Psoas muscle (tissue), 8 donors: ENCODE results near the gene ROBO2. TPM values are rescaled to one million over a fixed set of nuclear protein-coding genes. Genes with fewer than 3 reads are reported as not detected.

Source experiments
- ATAC-seq, 4 donors: fragments of 200-7000 bp; cut with Tn5 transposase; one replicate each; pipeline ENCODE4 v1.9.1; 2020; ENCODE audit warnings: moderate library complexity in 3 of 4, mild to moderate bottlenecking in 2 of 4
- DNase-seq, 2 donors: peaks; one replicate each; pipeline ENCODE4 v3.0.0-alpha.2; 2020
- H3K27ac ChIP-seq: fragments of 200-600 bp; one replicate; pipeline ENCODE4 v1.8.0; 2022
- H3K27me3 ChIP-seq, 3 donors: fragments of 200-600 bp in 1 of 3; one replicate each; pipeline versions ENCODE4 v1.6.1 to v1.8.0; 2013 to 2022; ENCODE audit warnings: low read length in 2 of 3, mild to moderate bottlenecking in 2 of 3, moderate library complexity in 1 of 3; ENCODE audit not compliant: insufficient read depth in 3 of 3
- H3K36me3 ChIP-seq, 2 donors: fragments of 200-600 bp in 1 of 2; one replicate each; pipeline versions ENCODE4 v1.6.1 to v1.8.0; 2013 to 2022; ENCODE audit warnings: low read depth in 1 of 2, mild to moderate bottlenecking in 1 of 2, moderate library complexity in 1 of 2; ENCODE audit not compliant: insufficient read depth in 1 of 2
- H3K4me1 ChIP-seq: fragments of 200-600 bp; one replicate; pipeline ENCODE4 v1.8.0; 2022
- H3K4me3 ChIP-seq: fragments of 200-600 bp; one replicate; pipeline ENCODE4 v1.8.0; 2022; ENCODE audit warnings: mild to moderate bottlenecking
- H3K9me3 ChIP-seq: fragments of 200-600 bp; one replicate; pipeline ENCODE4 v1.8.0; 2022
- WGBS, 3 donors: extraction: QIAGEN DNeasy Blood & Tissue Kit; methylation state at CpG; one replicate each; pipeline versions ENCODE4 v1.1.6 to v1.1.7; 2013; 5-methylcytosine and 5-hydroxymethylcytosine counted together
- intact Hi-C, 2 donors: fragments of 100-400 bp; cut with DNase I; formaldehyde crosslinking; loops; one replicate each; pipeline versions ENCODE4 v1.11.0 to v1.14.2; 2022
- polyA plus RNA-seq, 3 donors: library from polyadenylated mRNA; stranded (reverse); fragments of 200-250 nt; gene quantifications; one replicate each; pipeline ENCODE4 v1.2.3, GENCODE V29; 2013
- total RNA-seq, 4 donors: library from RNA; stranded (reverse); fragmentation: NEBNext Ultra II Directional in 2 of 4; extraction: Animal tissue kit (Norgen Biotek cat#: 25700) in 2 of 4; gene quantifications; one replicate each; pipeline versions ENCODE4 v1.2.1 to v1.2.4, GENCODE V29; 2021 to 2023
- TF ChIP-seq, protein P1 (sequence below): fragments of 200-600 bp; IDR thresholded peaks from one replicate; pipeline ENCODE4 v1.8.0; 2022; ENCODE audit warnings: antibody characterized with exemption
- donor health status: healthy with polysubstance abuse.
- donor health status: DM: no; HTN: no; CAD: no; lungs with moderate emphysema.
- donor health status: Bipolar disorder and iron deficiency.
- donor health status: healthy.
- donor health status: DM: yes; HTN: yes; CAD: no.
- donor health status: DM: no; HTN: no; CAD: no.
- donor health status: DM: no; HTN: no; CAD: no.
- donor health status: DM: yes; HTN: yes; CAD: no.

ROBO2 gene
- total and polyA plus RNA-seq, 7 donors, result 0.03 to 0.39 (median 0.09) TPM; not detected in 1

- H3K4me3 ChIP-seq, result no peak overlapping the region
- intact Hi-C loops, result no loop called here
- H3K36me3 ChIP-seq, result no peaks in the 10 kb centered on the region
- no peak for DNase-seq
- no peaks in the 10 kb centered on the region for H3K9me3 ChIP-seq
- H3K4me1 ChIP-seq, result no peaks in the 10 kb centered on the region
- 93 to 97% (median 94%) methylated on average over 3 of the region's 3 CpGs for WGBS, 3 donors
- H3K27me3 ChIP-seq, result peaks cover 0 to 23% (median 2%) of the 10 kb centered on the region in 3 donors
- no peak for ATAC-seq
- H3K27ac ChIP-seq, result no peak overlapping the region
- TF ChIP-seq, protein P1, sequence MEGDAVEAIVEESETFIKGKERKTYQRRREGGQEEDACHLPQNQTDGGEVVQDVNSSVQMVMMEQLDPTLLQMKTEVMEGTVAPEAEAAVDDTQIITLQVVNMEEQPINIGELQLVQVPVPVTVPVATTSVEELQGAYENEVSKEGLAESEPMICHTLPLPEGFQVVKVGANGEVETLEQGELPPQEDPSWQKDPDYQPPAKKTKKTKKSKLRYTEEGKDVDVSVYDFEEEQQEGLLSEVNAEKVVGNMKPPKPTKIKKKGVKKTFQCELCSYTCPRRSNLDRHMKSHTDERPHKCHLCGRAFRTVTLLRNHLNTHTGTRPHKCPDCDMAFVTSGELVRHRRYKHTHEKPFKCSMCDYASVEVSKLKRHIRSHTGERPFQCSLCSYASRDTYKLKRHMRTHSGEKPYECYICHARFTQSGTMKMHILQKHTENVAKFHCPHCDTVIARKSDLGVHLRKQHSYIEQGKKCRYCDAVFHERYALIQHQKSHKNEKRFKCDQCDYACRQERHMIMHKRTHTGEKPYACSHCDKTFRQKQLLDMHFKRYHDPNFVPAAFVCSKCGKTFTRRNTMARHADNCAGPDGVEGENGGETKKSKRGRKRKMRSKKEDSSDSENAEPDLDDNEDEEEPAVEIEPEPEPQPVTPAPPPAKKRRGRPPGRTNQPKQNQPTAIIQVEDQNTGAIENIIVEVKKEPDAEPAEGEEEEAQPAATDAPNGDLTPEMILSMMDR, result no peak
These were observed 5.8 kb downstream of the ROBO2 start for GRCh38 chr3:77045686-77046085.

GRCh38 chr3:77048186-77048585 is 8.3 kb downstream of the ROBO2 start:
- DNase-seq (no peak), ATAC-seq (no peak)
- WGBS, 3 donors, result 80 to 90% (median 89%) methylated on average over 5 of the region's 5 CpGs
- no peak overlapping the region for H3K4me3 ChIP-seq
- H3K27ac ChIP-seq, result no peak overlapping the region
- TF ChIP-seq, protein P1, result no peak
- no peaks in the 10 kb centered on the region for H3K36me3 ChIP-seq
- no peaks in the 10 kb centered on the region for H3K9me3 ChIP-seq
- H3K27me3 ChIP-seq, result peaks cover 0 to 6% (median 0%) of the 10 kb centered on the region in 3 donors
- intact Hi-C loops, result no loop called here
- H3K4me1 ChIP-seq, result no peaks in the 10 kb centered on the region

GRCh38 chr3:77051591-77051990 is 11.7 kb downstream of the ROBO2 start:
- intact Hi-C loops, result no loop called here
- H3K27me3 ChIP-seq, result no peaks in the 10 kb centered on the region
- no peaks in the 10 kb centered on the region for H3K4me1 ChIP-seq
- ATAC-seq (no peak), DNase-seq (no peak)
- no peaks in the 10 kb centered on the region for H3K9me3 ChIP-seq
- H3K36me3 ChIP-seq, result no peaks in the 10 kb centered on the region
- H3K27ac ChIP-seq, result no peak overlapping the region
- WGBS, 3 donors, result 83 to 88% (median 85%) methylated on average over 5 of the region's 5 CpGs
- TF ChIP-seq, protein P1, result no peak
- H3K4me3 ChIP-seq, result no peak overlapping the region

- intact Hi-C loops, result no loop called here
- 67 to 90% (median 87%) methylated on average over 2 of the region's 2 CpGs for WGBS, 3 donors
- no peak overlapping the region for H3K4me3 ChIP-seq
- H3K36me3 ChIP-seq, result no peaks in the 10 kb centered on the region
- DNase-seq (no peak), ATAC-seq (no peak)
- TF ChIP-seq, protein P1, result no peak
- no peak overlapping the region for H3K27ac ChIP-seq
- no peaks in the 10 kb centered on the region for H3K9me3 ChIP-seq
- no peaks in the 10 kb centered on the region for H3K4me1 ChIP-seq
- no peaks in the 10 kb centered on the region for H3K27me3 ChIP-seq
These were observed 12.2 kb downstream of the ROBO2 start for GRCh38 chr3:77052051-77052501.
